Activated CD4-positive, CD25-positive, alpha-beta regulatory T cell treated with anti-CD3 and anti-CD28 coated beads, Interleukin-2, amount 50 U/mL, for 24 hours (primary cell): Measurements from ENCODE around the gene PIM3.

ENCODE experiments used
- ATAC-seq, 2 donors: fragments of 150-1000 bp; cut with Tn5 transposase; one replicate each; pipeline ENCODE4 v1.10.0; 2021; ENCODE audit warnings: mild to moderate bottlenecking in 1 of 2, moderate library complexity in 1 of 2

PIM3 gene

DNA sequence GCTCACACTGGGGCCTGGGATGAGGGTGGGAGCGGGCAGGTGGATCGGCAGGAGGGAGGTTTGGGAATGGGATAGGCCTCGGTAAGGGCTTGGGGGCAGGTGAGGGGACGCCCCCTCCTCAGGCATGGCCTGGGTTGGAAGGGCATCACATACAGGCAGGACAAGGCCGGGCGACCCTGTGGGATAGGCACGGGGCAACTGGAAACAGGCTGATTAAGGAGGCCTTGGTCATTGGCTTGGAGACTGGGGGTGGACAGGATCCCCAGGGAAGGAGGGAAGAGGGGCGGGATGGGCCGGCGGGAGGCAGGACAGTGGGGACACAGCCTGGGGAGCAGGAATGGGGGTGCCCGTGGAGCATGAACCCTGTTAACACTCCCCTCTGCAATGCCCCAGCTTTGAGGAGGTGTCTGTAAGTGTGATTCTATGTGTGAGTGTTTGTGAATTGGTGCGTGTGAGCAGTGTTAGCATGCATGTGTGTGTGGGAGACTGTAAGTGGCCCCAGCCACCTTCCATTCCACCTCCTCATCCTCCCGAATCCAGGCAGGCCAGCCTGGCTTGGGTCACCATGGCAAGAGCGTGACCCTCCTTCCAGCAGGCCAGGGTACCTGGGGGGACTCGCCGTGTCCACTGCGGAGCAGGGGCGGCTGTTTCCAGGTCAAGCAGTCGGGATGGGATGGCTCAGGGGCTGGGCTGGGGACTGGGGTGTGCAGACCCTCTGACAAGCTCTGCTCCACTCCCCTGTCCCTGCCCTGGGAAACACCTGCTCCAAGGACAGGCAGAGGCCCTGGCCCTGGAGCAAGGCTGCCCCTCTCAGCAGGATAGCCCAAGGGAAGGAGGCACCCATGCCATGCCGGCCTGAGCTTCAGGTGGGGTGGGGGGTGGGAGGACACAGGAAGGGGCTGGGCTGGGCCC lies 3.4 kb upstream of the PIM3 start:
- ATAC-seq: no peak

DNA sequence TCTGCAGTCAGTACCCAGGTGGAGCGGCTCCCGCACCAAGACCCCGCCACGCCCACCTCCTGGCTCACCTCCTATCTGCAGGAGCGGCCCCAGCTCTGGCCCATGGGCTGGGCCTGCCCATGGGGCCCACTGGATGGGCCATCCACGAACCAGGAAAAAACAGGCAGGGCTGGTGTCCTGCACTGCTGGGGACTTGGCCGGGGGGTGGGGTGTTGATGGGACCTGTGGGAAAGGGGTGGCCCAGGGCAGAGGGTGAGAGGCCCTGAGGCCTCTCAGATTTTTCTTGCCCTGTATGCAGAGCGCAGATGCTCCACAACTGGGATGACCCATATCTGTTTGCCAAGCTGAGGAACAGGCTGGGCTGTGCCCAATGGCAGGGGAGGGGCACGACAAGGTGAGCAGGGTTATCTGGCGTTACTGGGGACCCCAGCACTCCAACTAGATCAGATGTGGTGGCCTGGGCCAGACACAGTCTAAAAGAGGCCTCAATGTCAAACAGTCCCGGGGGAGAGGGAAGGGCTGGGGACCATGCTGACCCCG lies 2.7 kb upstream of the PIM3 start:
- no peak for ATAC-seq

DNA sequence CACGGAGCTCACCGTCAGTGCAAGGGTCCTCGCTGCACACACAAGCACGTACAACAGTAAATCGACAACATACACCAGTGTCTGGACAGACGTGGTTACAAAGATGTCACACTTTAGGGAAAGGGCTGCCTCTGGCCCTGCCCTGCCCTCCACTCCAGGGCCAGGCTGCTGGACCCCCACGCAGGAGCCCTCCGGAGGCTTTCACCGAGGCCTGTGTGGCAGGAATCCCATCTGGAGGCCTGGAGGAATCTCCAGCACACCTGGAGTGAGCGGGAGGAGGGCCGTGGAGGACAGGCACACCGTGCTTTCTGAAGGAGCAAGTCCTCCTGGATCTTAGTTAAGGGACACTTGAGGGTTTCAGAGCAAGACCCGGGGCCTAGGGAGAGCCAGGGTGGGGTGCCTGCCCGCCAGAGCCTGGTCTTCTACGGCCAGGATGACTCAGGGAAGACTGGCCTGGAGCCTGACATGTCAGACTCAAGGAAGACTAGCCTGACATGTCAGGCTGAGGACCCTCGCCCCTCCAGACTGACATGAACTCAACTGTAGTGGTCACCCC lies 2.1 kb upstream of the PIM3 start:
- ATAC-seq: no peak

DNA sequence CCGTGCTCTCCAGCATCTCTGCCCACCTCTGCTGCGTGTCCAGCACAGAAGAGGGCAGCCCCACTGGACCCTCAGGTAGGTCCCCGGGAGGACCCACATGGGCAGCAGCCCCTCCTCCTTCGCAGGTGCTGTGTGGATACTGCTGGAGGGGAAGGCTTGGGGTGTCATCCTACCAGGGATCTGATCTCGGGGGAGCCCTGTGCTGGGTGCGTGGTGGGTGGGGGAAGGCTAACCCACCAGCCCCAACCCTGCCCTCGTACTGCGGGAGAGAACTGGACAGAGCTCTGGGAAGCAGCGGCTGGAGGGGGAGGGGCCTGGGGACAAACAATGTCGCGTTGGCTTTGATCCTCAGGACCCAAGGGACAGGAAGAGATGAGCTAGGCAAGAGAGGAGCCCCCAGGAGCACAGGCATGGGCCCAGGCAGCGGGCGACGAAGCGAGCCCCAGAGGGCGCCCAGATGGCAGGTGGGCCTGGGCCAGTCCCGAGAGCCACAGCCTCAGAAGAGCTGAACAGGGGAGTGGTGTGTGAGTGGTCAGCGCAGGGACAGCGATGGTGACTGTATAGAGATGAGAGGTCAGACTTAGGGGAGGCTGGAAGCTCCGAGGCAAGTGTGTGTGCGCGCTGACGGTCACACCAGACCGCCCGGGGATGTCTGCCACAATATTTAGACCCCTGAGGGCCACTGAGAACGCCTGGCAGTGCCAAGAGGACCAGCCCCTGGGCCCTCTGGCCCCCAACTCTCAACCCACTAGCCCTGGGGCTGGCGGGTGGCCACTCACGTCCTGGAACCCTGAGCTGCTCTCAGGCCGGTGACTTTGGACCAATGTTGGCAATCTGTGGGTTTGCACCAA lies 1.4 kb upstream of the PIM3 start:
- no peak for ATAC-seq

DNA sequence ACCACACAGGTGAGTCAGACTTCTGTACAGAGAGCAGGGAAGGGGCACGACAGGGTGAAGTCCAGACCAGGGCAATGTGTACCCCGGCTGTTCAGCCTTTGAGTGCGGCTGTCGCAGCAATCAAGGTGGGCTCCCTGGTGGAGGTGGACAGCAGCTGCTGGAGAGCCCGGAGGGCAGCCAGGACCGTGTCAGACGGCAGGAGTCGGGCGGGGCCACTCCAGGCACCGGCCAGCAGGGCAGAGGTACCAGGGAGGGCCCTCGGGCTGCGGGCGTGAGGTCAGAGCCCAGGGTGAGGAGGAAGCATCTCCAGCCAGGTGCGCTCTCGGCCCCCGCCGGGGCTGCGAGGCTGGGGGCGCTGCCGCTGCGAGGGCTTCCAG lies 802 bp upstream of the PIM3 start:
- no peak for ATAC-seq

DNA sequence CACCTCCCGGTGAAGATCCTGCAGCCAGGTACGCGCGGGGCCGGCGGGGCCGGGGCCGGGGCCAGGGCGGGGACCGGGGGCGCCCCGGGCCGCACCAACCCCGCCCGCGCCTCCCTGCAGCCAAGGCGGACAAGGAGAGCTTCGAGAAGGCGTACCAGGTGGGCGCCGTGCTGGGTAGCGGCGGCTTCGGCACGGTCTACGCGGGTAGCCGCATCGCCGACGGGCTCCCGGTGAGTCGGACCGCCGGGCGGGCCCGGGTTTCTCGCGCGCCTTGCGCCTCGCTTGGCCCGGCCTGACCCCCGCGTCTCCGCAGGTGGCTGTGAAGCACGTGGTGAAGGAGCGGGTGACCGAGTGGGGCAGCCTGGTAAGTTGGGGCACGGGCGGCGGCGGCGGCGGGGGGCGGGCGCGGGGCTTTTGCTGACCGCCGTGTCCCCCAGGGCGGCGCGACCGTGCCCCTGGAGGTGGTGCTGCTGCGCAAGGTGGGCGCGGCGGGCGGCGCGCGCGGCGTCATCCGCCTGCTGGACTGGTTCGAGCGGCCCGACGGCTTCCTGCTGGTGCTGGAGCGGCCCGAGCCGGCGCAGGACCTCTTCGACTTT lies 531 bp downstream of the PIM3 start:
- no peak for ATAC-seq

DNA sequence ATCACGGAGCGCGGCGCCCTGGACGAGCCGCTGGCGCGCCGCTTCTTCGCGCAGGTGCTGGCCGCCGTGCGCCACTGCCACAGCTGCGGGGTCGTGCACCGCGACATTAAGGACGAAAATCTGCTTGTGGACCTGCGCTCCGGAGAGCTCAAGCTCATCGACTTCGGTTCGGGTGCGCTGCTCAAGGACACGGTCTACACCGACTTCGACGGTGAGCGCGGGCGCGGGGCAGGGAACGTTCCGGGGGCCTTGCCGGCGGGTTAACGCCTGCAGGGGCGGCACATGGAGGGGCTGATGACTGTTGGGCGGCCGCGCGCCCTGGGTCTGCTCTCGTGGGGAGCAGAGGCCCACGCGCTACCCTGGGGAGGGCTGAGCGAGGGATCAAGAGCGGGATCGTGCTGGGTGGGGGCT lies 1.0 kb downstream of the PIM3 start:
- ATAC-seq: peak in 1 of 2 donors; percentile 1

DNA sequence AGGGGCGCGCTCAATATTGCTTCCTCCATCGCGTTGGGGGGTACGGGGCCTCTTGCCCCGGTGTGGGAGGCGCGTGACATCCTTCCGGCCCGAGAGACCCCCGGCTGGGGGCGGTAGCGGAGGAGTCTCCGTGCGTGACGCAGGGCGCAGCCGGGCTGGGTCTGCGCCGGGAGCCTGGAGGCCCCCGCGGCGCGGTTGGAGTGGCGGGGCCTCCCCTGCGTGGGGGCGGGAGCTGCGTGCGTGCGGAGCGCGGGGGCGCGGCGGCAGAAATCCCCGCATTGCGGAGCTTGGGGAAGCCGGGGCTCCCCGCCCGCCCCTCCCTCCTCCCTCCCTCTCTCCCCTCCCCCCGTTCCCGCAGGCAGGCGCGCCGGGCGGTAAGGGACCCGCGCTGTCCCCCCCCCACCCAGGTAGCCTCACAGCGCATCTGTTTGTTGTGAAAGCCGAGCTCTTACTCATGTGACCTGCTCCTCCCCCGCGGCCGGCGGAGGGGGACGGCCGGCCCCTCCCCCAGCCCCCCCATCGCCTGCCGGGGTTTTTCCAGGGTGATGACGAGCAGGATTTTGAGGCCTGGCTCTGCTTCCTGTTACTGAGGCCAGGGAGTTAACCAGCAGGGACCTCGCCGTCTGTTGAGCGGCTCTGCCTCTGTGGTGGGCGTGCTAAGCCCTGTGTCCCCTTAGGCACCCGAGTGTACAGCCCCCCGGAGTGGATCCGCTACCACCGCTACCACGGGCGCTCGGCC lies 1.6 kb downstream of the PIM3 start:
- peak; percentile 30 to 39 for ATAC-seq

DNA sequence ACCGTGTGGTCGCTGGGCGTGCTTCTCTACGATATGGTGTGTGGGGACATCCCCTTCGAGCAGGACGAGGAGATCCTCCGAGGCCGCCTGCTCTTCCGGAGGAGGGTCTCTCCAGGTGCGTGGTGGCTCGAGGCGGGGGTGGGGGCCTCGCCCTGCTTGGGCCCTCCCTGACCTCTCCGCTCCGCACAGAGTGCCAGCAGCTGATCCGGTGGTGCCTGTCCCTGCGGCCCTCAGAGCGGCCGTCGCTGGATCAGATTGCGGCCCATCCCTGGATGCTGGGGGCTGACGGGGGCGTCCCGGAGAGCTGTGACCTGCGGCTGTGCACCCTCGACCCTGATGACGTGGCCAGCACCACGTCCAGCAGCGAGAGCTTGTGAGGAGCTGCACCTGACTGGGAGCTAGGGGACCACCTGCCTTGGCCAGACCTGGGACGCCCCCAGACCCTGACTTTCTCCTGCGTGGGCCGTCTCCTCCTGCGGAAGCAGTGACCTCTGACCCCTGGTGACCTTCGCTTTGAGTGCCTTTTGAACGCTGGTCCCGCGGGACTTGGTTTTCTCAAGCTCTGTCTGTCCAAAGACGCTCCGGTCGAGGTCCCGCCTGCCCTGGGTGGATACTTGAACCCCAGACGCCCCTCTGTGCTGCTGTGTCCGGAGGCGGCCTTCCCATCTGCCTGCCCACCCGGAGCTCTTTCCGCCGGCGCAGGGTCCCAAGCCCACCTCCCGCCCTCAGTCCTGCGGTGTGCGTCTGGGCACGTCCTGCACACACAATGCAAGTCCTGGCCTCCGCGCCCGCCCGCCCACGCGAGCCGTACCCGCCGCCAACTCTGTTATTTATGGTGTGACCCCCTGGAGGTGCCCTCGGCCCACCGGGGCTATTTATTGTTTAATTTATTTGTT lies 2.4 kb downstream of the PIM3 start:
- peak in 1 of 2 donors; percentile 1 for ATAC-seq

DNA sequence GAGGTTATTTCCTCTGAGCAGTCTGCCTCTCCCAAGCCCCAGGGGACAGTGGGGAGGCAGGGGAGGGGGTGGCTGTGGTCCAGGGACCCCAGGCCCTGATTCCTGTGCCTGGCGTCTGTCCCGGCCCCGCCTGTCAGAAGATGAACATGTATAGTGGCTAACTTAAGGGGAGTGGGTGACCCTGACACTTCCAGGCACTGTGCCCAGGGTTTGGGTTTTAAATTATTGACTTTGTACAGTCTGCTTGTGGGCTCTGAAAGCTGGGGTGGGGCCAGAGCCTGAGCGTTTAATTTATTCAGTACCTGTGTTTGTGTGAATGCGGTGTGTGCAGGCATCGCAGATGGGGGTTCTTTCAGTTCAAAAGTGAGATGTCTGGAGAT lies 3.1 kb downstream of the PIM3 start:
- ATAC-seq: no peak

DNA sequence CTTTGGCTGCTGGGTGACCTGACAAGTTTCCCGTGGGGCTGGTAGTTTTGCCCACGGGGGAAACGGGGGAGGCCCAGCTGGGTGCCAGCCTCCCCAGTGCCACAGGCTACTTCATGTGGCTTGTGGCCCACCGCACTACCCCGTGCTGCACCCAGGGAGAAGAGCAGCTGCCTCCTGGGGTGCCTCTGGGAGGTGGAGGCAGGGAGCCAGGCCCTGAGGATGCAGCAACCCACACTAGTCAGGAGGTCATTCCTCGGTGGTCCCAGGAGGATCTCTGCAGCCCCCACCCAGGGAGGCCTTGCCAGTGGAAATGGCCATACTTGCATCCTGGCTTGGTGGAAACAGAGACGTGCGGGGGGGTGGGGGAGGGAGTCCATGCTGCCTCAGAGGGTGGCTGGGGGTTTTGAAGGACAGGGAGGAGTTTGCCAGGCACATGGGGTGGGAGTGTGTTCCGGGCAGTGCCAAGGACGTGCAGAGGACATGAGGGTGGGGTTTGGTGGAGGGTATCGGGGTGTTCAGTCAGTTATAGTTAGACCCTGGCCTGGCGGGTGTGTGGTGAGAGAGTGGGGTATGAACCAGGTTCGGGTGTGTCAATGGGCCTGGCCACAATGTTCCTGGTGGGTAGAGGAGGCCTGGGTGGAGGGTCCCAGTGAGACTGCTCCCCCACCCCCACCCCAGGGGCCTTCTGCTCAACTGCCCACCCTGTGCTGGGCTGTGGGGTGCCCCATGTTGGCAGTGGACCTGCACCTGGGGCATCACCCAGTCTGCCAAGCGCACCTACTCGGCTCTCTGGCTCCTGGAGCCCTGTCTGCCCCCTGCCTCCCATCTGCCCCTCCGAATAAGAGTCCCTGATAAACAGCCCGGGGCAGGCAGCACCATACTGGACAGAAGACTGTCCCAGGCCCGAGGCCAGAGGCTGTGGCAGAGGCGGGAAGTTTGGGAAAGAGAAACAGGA lies 3.8 kb downstream of the PIM3 start:
- ATAC-seq: no peak

DNA sequence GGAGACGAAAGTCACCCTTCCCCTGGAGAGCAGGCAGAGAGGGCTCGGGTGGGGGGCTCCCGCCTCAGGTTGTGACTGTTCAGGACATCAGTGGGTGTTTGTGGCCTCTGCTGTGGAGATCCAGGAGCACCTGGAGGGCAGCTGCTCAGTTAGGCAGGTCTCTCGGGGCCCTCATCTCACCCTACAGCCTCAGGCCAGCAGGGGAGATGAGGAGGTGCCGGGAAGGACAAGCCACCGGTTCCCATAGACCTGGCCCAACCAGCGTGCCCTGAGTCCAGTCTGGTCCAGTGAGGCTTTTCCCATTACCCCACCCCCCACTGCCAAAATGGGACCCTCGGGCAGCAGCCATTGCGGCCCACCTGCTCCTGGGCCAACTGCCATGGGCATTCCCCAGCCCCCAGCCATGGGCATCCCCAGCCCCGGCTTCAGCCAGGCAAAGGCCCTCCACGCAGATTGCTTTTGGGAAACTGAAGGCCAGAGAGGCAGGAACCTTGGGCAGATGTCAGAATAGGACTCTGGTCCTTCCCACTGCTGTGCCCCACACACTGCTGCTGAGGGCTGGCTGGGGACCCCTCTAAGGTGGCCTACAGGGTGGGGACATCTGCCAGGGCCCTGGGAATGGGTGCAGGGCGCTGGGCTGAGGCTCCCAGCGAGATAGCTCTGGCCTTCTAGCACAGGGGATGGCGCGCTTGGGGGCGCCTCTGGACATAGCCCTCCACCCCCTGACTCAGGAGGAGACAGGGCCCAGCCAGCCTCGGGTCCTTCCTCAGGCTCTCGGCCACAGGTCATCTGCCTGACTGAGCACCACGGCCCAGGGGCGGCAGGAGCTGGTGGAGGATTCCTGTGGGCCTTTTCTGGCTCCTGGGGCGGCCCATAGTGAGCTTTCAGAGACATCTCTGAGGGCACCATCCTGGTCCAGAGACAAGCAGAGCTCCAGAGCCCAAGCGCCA lies 4.8 kb downstream of the PIM3 start:
- no peak for ATAC-seq

DNA sequence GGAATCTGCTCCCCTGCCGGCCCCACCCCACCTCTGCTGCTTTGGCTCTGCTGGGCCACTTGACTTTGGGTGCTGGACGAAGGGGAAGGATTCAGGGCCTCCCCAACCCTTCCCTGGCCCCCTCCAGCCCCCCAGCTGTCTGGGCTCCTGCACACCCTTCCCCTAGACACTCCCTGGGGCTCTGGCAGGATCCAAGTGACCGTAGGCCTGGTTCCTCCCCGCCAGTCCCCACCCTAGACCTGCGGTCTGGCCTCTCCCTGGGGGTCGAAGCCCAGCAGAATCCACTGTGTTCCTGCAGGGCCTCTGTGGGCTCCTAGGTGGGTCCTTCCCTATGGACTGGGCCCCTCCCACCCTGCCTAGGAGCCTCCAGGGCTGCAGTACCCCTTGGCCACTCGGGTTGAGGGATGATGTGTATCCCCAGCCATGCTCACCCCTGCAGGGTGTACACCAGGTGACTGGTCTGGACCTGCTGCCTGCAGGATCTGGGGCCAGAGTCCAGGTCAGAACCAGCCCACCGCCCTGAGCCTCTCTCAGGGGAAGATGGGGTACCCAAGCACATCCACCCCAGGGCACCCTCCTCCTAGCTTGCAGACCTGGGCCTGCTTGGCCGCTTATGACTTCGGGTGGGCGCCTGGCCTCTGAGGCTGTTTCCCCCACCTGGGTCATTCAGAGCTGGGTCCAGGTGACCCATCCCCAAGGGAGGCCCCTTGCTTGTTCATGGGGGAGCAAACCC lies 5.6 kb downstream of the PIM3 start:
- no peak for ATAC-seq

DNA sequence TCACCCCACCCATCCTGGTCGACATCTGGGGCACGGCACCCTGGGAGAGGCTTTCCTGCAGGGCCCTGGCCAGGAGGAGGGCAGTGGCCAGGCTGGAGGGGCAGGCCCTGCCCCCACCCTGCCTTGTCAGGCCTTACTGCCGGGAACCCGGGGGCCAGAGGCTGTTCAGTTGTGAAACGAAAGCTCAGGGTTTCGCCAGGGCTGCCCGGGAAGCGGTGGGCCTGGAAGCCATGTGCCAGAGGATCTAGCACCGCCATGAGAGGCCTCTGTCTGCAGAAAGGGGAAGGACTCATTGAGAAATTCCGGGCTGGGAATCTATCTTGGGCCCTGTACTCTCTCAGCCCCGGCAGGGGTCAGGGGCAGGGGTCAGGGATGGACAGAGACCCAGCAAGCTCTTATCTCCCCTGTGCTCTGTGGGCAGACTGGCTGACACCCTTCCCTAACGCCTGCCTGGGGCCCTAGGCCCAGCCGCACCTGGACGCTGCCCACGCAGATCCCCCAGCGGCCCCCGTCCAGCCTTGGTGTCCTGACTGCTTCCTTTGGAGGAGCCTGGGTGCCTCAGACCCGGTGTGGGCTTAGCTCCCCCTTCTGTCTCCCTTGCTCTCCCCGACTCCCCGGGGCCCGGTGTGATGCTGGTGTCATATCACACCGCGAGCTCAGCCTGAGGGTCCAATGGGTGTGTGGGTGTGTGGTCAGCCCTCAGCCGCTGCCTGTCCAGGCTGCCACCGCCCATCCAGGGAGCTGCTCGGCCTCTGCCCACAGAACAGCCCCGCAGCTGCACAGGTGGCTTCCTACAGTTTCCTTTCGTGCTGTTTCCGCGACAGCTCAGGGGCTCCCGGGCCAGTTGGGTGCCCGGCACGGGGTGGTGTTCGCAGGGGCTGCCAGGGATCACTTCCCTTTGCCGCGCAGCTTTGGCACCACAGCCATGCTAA lies 6.5 kb downstream of the PIM3 start:
- ATAC-seq: no peak

DNA sequence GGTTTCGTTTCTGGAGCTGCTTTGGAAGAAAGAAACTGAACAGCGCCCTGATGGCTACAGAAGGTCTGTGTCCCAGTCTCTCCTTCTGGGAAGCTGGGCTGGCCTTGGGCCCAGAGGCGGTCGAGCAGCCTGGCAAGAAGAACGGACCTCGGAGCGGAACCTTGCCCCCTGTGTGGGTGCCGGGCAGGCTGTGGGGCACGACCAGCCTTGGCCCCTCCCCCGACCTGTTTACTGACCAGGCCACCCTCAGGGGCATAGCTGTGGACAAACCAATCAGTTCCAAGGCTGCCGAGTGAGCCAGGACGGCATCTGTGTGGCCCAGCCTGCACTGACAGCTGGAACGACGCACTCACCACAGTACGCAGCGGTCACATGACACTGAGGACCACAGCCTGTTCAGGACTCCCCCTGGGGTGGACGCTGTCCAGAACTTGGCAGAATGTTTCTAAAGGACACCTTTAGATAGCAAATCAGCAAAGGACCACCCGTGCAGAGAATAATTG lies 7.2 kb downstream of the PIM3 start:
- no peak for ATAC-seq

DNA sequence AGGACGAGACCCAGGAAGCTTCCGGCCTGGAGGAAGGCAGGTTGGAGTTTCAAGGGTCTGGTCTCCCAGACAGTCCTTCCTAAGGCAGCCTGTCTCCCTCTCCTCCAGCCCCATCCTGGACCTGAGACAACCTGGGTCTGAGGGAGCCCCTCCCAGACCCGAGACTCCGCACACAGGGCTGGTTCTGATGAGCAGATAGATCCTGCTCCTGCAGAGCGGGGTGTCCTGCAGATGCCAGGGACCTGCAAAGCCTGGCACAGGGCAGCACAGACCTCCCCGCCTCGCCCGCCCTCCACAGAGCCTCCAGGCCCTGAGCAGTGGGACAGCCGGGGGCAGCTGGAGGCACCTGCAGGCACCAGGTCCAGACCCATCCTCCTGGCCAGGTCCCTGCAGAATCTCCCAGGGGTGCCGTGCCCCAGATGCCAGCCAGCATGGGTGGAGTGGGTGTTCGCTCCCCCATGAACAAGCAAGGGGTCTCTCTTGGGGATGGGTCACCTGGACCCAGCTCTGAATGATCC lies 7.8 kb downstream of the PIM3 start:
- ATAC-seq: no peak
